GM21515 (cell line): ENCODE measurements around the gene VEGFA.

Experiments
- ATAC-seq: cut with Tn5 transposase; IDR thresholded peaks from one replicate; pipeline ENCODE4 v1.9.1; 2021; ENCODE audit not compliant: unreplicated experiment

VEGFA gene

DNA sequence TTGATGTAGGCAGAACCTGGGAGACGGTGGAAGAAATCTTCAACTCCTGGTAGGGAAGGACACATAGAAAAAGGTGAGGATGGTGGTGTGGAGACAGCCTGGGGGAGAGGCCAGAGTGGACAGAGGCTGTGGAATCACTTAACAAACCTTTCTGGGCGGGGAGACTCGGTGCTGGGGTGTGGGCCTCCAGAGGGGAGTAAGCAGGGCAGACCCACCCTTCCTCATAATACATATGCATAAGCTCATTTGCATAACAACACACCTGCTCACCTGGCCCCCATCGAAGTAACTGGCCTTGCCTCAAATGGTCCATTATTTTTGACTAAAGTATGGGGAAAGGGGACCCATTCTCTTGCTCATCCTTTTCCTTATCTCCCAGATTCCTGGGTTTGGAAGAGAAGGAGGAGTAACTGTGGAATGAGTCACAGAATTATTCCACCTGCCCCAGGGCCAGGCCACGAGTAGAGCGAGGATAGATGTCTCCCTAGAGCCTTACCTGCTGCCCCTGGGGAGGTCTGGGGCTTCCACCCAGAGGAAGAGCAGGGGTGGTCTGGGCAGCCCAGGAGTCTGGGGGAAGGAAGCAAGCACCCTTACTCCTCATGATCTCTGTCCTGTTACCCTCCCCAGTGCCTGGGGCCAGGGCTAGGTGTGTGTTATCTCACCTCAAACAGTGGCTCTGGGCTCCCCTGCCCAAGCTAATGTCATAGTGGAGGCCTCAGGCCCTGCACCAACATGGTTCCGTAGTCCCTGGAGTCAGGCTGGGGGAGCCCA is 10.7 kb upstream of the VEGFA start:
- no peak for ATAC-seq

DNA sequence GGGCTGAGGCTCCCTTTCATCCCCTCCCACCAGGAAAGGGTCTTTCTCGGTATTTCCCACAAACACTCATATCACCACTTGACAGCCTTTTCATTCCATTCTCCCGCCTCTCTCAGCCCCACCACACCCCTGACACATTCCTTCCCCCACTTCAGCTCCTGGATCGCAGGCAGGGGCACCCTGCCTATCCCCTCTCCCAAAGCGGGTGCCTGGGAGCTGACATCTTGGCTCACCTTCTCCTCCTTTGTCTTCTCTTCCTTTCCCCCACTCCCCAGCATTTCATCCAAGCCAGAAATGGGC is 10.2 kb upstream of the VEGFA start:
- no peak for ATAC-seq

DNA sequence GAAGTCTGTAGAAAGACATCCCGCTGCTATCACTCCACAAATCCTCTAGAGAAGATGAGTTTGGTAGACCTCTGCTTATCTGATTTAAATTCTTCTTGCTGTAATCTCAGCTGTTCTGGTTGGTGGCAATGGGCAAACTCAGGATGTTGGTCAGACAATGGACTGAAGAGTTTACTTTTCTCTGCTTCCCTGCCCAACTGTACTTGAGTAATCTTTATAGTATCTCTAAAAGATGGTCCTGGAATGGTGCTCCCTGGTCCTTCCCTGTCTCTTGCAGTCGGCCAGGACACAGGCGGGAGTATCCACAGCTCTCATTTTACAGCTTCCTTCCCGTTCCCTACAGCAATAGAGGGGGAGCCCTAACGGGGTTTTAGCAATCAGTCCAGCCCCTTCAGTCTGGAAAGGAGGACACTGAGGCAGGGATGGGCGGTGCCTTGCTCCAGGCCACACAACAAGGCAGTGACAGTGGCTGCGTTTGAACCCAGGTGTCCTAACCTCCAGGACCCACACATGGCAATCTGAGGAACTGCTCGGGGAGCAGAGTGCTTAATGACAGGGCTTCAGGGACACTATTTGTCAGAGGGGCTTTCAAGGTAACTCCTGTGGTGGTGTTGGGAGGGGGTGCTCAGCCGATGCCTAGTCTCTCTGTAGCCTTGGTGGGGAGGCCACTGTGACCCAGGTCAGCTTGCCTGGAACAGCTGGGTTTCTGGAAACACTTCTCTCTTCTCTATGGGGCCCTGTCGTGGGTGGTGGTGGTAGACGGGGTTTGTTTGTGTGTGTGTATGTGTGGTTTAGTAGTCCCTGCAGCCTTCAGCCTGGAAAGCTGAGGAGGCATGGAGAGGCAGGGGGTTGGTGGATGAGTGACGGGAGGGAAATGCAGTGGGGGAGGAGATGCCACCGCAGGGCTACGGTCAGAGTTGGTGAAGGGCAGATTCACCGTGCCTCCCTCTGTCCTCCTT is 9.5 kb upstream of the VEGFA start:
- no peak for ATAC-seq

- ATAC-seq = no peak
Measured at GRCh38 chr6:43761666-43762409, 8.2 kb upstream of the VEGFA start.

DNA sequence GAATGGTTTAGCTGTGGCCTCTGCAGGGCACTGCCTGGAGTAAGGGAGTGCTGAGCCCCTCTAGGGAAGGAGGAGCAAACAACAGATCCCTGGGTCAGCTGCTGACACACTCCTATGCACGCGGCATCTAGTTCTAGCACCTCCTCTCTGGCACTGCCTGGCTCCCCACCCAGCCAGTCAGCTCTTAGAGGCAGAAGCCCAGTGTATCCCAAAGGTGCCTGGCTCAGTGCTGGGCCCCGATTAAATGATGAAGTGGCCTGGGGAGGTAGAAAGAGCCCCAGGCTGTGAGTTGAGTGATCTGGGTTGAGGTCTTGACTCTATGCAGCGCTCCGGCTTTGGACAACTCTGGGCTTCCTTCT is 7.6 kb upstream of the VEGFA start:
- ATAC-seq = no peak

GRCh38 chr6:43762966-43763695 is 6.9 kb upstream of the VEGFA start:
- ATAC-seq = no peak

GRCh38 chr6:43763812-43764522 is 6.0 kb upstream of the VEGFA start:
- ATAC-seq = no peak

DNA sequence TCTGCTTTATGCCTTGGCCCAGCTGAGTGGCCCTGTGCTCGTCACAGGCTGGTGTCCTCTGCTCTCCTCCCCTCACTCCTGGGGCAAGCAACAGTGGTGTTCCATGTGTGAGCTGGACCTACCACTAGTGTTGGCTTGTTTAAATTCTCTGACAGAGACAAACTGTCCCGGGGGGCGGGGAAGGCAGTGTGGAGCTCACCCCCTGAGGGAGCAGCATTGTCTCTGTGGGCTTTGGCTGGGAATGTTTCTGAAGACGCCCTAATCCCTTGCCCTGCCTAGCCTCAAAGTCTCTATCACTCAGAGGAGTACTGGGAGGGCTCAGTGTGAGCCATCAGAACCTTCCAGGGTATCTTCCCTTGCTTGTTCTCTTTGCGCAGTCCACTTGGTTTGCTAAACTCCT is 5.2 kb upstream of the VEGFA start:
- ATAC-seq = no peak

- no peak for ATAC-seq
Measured at GRCh38 chr6:43765776-43766499, 4.1 kb upstream of the VEGFA start.

GRCh38 chr6:43766500-43766853 is 3.5 kb upstream of the VEGFA start:
- ATAC-seq = no peak

DNA sequence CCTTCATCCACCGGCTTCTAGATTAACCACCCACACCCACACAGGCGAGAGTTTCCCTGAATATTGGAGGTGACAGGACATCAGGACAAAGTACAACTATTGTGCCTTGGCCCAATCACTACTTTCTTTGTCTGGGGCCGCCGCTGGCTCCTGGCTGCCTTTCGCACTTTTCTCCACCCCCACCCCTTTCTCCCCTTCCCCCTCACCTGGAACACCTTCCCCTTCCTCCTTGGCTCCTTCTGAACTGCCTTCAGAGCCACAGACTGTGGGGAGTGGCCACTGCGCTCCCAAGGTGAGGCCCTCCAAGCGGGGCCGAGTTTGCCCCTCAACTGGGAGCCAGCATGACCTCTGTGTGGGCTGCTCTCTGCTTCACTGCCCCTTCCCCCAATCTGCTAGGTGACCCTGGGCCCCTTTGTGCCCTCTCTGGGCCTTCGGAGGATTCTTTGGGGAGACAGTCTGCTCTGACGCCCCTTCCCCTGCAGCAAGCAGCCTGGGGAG is 3.0 kb upstream of the VEGFA start:
- ATAC-seq = no peak

- ATAC-seq = no peak
Measured at GRCh38 chr6:43767553-43768505, 2.2 kb upstream of the VEGFA start.

GRCh38 chr6:43768506-43768860 is 1.5 kb upstream of the VEGFA start:
- no peak for ATAC-seq

DNA sequence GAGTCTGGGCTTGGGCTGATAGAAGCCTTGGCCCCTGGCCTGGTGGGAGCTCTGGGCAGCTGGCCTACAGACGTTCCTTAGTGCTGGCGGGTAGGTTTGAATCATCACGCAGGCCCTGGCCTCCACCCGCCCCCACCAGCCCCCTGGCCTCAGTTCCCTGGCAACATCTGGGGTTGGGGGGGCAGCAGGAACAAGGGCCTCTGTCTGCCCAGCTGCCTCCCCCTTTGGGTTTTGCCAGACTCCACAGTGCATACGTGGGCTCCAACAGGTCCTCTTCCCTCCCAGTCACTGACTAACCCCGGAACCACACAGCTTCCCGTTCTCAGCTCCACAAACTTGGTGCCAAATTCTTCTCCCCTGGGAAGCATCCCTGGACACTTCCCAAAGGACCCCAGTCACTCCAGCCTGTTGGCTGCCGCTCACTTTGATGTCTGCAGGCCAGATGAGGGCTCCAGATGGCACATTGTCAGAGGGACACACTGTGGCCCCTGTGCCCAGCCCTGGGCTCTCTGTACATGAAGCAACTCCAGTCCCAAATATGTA is 957 bp upstream of the VEGFA start:
- ATAC-seq = no peak

- no peak for ATAC-seq
Measured at GRCh38 chr6:43770372-43771209, 580 bp downstream of the VEGFA start.

DNA sequence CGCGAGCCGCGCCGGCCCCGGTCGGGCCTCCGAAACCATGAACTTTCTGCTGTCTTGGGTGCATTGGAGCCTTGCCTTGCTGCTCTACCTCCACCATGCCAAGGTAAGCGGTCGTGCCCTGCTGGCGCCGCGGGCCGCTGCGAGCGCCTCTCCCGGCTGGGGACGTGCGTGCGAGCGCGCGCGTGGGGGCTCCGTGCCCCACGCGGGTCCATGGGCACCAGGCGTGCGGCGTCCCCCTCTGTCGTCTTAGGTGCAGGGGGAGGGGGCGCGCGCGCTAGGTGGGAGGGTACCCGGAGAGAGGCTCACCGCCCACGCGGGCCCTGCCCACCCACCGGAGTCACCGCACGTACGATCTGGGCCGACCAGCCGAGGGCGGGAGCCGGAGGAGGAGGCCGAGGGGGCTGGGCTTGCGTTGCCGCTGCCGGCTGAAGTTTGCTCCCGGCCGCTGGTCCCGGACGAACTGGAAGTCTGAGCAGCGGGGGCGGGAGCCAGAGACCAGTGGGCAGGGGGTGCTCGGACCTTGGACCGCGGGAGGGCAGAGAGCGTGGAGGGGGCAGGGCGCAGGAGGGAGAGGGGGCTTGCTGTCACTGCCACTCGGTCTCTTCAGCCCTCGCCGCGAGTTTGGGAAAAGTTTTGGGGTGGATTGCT is 1.3 kb downstream of the VEGFA start:
- no peak for ATAC-seq
